HG03039 (cell line): Measurements from ENCODE around the gene SAA2.
"Not testable (repeated sequence)": the region's sequence is repeated elsewhere in the genome, so short reads cannot be mapped to it uniquely, and the experiment has no call there.

Experiments used
- ATAC-seq: cut with Tn5 transposase; IDR thresholded peaks from one replicate; pipeline ENCODE4 v1.9.1; 2021; ENCODE audit warnings: mild to moderate bottlenecking, moderate library complexity; ENCODE audit not compliant: unreplicated experiment

Gene SAA2

DNA sequence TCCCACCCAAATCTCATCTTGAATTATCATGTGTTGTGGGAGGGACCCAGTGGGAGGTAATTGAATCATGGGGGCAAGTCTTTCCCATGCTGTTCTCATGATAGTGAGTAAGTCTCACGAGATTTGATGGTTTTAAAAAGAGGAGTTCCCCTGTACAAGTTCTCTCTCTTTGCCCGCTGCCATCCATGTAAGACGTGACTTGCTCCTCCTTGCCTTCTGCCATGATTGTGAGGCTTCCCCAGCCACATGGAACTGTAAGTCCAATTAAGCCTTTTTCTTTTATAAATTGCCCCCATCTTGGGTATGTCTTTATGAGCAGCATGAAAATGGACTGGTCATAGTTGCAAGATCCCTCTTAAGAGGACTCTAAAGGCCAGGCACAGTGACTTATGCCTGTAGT lies 50.7 kb downstream of the SAA2 start:
- not testable (repeated sequence) for ATAC-seq

DNA sequence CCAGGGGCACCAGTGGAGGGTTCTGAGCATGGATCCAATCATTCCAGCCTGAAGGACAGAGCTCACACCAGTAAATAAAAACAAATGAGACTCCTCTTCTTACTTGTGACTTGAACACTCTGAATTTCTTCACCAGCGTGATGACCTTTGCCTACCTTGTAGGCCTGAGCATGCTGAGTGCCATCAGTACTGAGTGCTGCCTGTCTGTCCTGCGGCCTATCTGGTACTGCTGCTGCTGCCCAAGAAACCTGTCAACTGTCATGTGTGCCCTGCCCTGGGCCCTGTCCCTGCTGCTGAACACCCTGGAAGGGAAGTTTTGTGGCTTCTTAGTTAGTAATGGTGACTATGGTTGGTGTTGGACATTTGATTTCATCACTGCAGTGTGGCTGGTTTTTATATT lies 51.9 kb downstream of the SAA2 start:
- no peak for ATAC-seq
